A549 (cell line): ENCODE measurements around the gene RPL6.

Source experiments
- BHLHE40 ChIP-seq: IDR thresholded peaks from 2 replicates; pipeline ENCODE4 v1.6.1; 2012; ENCODE audit warnings: low read depth, low read length, inconsistent platforms
- CEBPB ChIP-seq, 2 experiments: fragments of >200 bp in 1 of 2; sonication (Bioruptor Twin) in 1 of 2; formaldehyde crosslinking in 1 of 2; IDR thresholded peaks; 2 replicates each; pipeline ENCODE4 v1.6.1; 2012 to 2016
- CTCF ChIP-seq: fragments of >200 bp; sonication (Bioruptor Twin); formaldehyde crosslinking; IDR thresholded peaks from 3 replicates; pipeline ENCODE4 v1.5.1; 2016
- ELK1 ChIP-seq: fragments of 150-350 bp; IDR thresholded peaks from 2 replicates; pipeline ENCODE4 v1.6.1; 2014; ENCODE audit warnings: low read depth, mild to moderate bottlenecking, low read length
- MAX ChIP-seq: IDR thresholded peaks from 2 replicates; pipeline ENCODE4 v1.6.1; 2012
- POLR2A ChIP-seq: IDR thresholded peaks from 2 replicates; pipeline ENCODE4 v1.6.1; 2012; ENCODE audit warnings: mild to moderate bottlenecking, low read length
- SMC3 ChIP-seq: fragments of >200 bp; sonication (Bioruptor Twin); formaldehyde crosslinking; IDR thresholded peaks from 3 replicates; pipeline ENCODE4 v1.6.1; 2018; ENCODE audit warnings: inconsistent platforms

- peak; percentile 98 for TF ChIP-seq POLR2A
- no peak for TF ChIP-seq BHLHE40
- no peak for TF ChIP-seq CTCF
- peak; percentile 66 for TF ChIP-seq MAX
- no peak for TF ChIP-seq CEBPB (IDR thresholded peaks at IDR 0.05)
- TF ChIP-seq ELK1, result no peak
- no peak for TF ChIP-seq SMC3
These were observed 27.3 kb downstream of the RPL6 start, which contains the start of gene HECTD4 for GRCh38 chr12:112381883-112382796.
